Glutamatergic neuron (in vitro differentiated cells): ENCODE results near the gene ABCG2. TPM values are rescaled to one million over a fixed set of nuclear protein-coding genes. Genes with fewer than 3 reads are reported as not detected.

Experiments
- DNase-seq: peaks from one replicate; pipeline ENCODE4 v3.0.0; 2022
- H3K27ac Mint-ChIP-seq: one replicate; pipeline ENCODE4 v1.8.0; 2020; ENCODE audit warnings: mild to moderate bottlenecking, mixed read lengths, inconsistent platforms; ENCODE audit not compliant: unreplicated experiment
- H3K27me3 Mint-ChIP-seq: one replicate; pipeline ENCODE4 v1.8.0; 2020; ENCODE audit warnings: mild to moderate bottlenecking, moderate library complexity, mixed read lengths, inconsistent platforms; ENCODE audit not compliant: unreplicated experiment
- H3K36me3 Mint-ChIP-seq: one replicate; pipeline ENCODE4 v1.8.0; 2020; ENCODE audit warnings: mild to moderate bottlenecking, mixed read lengths, inconsistent platforms; ENCODE audit not compliant: unreplicated experiment
- H3K4me1 Mint-ChIP-seq: one replicate; pipeline ENCODE4 v1.8.0; 2020; ENCODE audit warnings: mild to moderate bottlenecking, low read depth, mixed read lengths, inconsistent platforms; ENCODE audit not compliant: unreplicated experiment
- H3K4me3 Mint-ChIP-seq: one replicate; pipeline ENCODE4 v1.8.0; 2020; ENCODE audit warnings: mild to moderate bottlenecking, mixed read lengths, inconsistent platforms; ENCODE audit not compliant: unreplicated experiment
- H3K9me3 Mint-ChIP-seq: one replicate; pipeline ENCODE4 v1.8.0; 2020; ENCODE audit warnings: mild to moderate bottlenecking, moderate library complexity, mixed read lengths, inconsistent platforms; ENCODE audit not compliant: unreplicated experiment
- total RNA-seq: library from RNA; stranded (reverse); fragmentation: NEBNext Ultra II Directional; extraction: Animal tissue kit (Norgen Biotek cat#: 25700); gene quantifications from one replicate; pipeline ENCODE4 v1.2.1, GENCODE V29; 2021; ENCODE audit not compliant: unreplicated experiment
- TF ChIP-seq, protein P1 (sequence below): fragments of 200-600 bp; sonication (generic); IDR thresholded peaks from one replicate; pipeline ENCODE4 v1.5.0; 2021; ENCODE audit not compliant: partially characterized antibody, unreplicated experiment

ABCG2 gene
- total RNA-seq, 1 donor from 2014 or later = not detected

- H3K4me3 Mint-ChIP-seq = no peak overlapping the region
- no peak overlapping the region for H3K27ac Mint-ChIP-seq
- peaks cover 7% of the 10 kb centered on the region for H3K36me3 Mint-ChIP-seq
These were observed 94.0 kb downstream of the ABCG2 start for GRCh38 chr4:88064410-88064809.

GRCh38 chr4:88063634-88064296 lies 94.7 kb downstream of the ABCG2 start:
- peaks cover 1% of the 10 kb centered on the region for H3K9me3 Mint-ChIP-seq
- no peak for DNase-seq
- peaks cover 5% of the 10 kb centered on the region for H3K27me3 Mint-ChIP-seq
- H3K4me1 Mint-ChIP-seq = peaks cover 3% of the 10 kb centered on the region
- H3K36me3 Mint-ChIP-seq = peaks cover 7% of the 10 kb centered on the region
- TF ChIP-seq, protein P1, sequence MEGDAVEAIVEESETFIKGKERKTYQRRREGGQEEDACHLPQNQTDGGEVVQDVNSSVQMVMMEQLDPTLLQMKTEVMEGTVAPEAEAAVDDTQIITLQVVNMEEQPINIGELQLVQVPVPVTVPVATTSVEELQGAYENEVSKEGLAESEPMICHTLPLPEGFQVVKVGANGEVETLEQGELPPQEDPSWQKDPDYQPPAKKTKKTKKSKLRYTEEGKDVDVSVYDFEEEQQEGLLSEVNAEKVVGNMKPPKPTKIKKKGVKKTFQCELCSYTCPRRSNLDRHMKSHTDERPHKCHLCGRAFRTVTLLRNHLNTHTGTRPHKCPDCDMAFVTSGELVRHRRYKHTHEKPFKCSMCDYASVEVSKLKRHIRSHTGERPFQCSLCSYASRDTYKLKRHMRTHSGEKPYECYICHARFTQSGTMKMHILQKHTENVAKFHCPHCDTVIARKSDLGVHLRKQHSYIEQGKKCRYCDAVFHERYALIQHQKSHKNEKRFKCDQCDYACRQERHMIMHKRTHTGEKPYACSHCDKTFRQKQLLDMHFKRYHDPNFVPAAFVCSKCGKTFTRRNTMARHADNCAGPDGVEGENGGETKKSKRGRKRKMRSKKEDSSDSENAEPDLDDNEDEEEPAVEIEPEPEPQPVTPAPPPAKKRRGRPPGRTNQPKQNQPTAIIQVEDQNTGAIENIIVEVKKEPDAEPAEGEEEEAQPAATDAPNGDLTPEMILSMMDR = no peak
- no peak overlapping the region for H3K4me3 Mint-ChIP-seq
- peak overlapping the region; percentile 78 for H3K27ac Mint-ChIP-seq

More at GRCh38 chr4:88064410-88064809, 94.0 kb downstream of the ABCG2 start:
- Mint-ChIP-seq H3K9me3 (peaks cover 1% of the 10 kb centered on the region), H3K4me1 (peaks cover 3% of the 10 kb centered on the region), H3K27me3 (peaks cover 5% of the 10 kb centered on the region)
- TF ChIP-seq, protein P1 = no peak
- no peak for DNase-seq

DNA sequence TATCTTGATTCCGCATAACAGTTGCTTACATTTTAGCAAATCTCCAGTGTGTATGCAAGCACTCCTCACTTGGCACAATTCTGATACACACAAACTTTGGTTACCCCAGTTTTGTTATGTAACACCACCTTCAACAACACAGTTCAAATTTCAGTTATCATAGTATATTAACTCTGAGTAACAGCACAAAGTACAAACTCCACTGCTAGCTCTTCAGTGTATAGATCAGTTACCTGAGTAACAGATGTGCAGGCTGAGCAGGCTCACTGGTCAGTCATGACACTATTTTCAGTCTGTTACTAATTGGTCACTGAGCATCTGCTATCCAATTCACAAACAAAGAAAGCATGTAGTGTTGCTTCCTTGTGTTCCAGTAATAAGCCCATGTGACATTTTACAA lies 95.6 kb downstream of the ABCG2 start:
- peak overlapping the region; percentile 78 for H3K27ac Mint-ChIP-seq
- H3K4me3 Mint-ChIP-seq = no peak overlapping the region
- no peaks in the 10 kb centered on the region for H3K9me3 Mint-ChIP-seq
- TF ChIP-seq, protein P1 = no peak
- peaks cover 3% of the 10 kb centered on the region for H3K4me1 Mint-ChIP-seq
- peaks cover 5% of the 10 kb centered on the region for H3K27me3 Mint-ChIP-seq
- H3K36me3 Mint-ChIP-seq = peaks cover 6% of the 10 kb centered on the region
- no peak for DNase-seq

- Mint-ChIP-seq H3K9me3 (no peaks in the 10 kb centered on the region), H3K4me1 (peaks cover 3% of the 10 kb centered on the region), H3K27ac (no peak overlapping the region), H3K27me3 (peaks cover 5% of the 10 kb centered on the region), H3K4me3 (no peak overlapping the region), H3K36me3 (peaks cover under 1% of the 10 kb centered on the region)
- DNase-seq = no peak
- TF ChIP-seq, protein P1 = no peak
These were observed 96.1 kb downstream of the ABCG2 start for GRCh38 chr4:88062311-88062710.

DNA sequence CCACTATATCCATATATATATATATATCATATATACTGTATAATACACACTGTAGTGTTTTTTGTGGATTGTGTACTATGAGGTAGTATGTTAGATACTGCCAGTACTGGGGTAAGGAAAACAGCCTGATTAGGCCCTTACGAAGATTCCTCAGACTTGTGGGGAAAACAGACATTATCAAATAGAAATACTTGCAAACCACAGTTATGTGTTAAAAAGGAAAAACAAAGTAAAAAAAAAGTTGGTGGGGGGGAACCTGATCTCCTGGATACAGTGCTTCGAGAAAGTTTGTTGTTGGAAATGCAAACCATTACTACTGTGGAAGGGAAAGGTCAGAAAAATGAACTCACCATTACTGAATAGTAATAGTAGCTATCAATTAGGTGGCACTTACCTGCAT lies 98.0 kb downstream of the ABCG2 start:
- TF ChIP-seq, protein P1 = no peak
- no peak for DNase-seq
- no peak overlapping the region for H3K4me3 Mint-ChIP-seq
- H3K9me3 Mint-ChIP-seq = no peaks in the 10 kb centered on the region
- H3K27me3 Mint-ChIP-seq = peaks cover 5% of the 10 kb centered on the region
- no peak overlapping the region for H3K27ac Mint-ChIP-seq
- peaks cover 3% of the 10 kb centered on the region for H3K4me1 Mint-ChIP-seq
- H3K36me3 Mint-ChIP-seq = no peaks in the 10 kb centered on the region
